ENCODE data around the gene DTYMK. TPM values are rescaled to one million over a fixed set of nuclear protein-coding genes. Genes with fewer than 3 reads are reported as not detected.

Gene DTYMK
- total RNA-seq, 2 experiments from 2014 or later: 79.7 to 87.0 TPM

- Mint-ChIP-seq H3K4me1 (peaks cover 44% of the 10 kb centered on the region), H3K9me3 (peaks cover 5% of the 10 kb centered on the region), H3K36me3 (ENCODE audit: low read depth) (peaks cover 33% of the 10 kb centered on the region), H3K4me3 (peak overlapping the region; percentile 75), H3K27ac (peak overlapping the region; percentile 80), H3K27me3 (no peaks in the 10 kb centered on the region)
- DNase-seq: peak; percentile 27
- ChIA-PET CTCF (interaction anchor here (1.4 kb wide), 1 partner anchor 86 kb away, joined by 3 read pairs; no protein-coding TSS in a partner anchor), POLR2A (no interaction called here)
Measured at GRCh38 chr2:241636182-241637017, 50.2 kb downstream of the DTYMK start.

GRCh38 chr2:241635756-241636155 lies 50.9 kb downstream of the DTYMK start:
- Mint-ChIP-seq H3K27me3 (no peaks in the 10 kb centered on the region), H3K27ac (peak overlapping the region; percentile 80), H3K4me1 (peaks cover 41% of the 10 kb centered on the region), H3K9me3 (peaks cover 5% of the 10 kb centered on the region), H3K36me3 (ENCODE audit: low read depth) (peaks cover 35% of the 10 kb centered on the region), H3K4me3 (peak overlapping the region; percentile 75)
- CTCF ChIA-PET: interaction anchor here (0.9 to 1.4 kb wide), 2 partner anchors 18 to 85 kb away, joined by 3 read pairs; no protein-coding TSS in a partner anchor
- no peak for DNase-seq
- POLR2A ChIA-PET: no interaction called here

- Mint-ChIP-seq H3K4me3 (no peak overlapping the region), H3K27me3 (no peaks in the 10 kb centered on the region), H3K27ac (no peak overlapping the region), H3K36me3 (ENCODE audit: low read depth) (peaks cover 19% of the 10 kb centered on the region), H3K4me1 (peaks cover 29% of the 10 kb centered on the region), H3K9me3 (no peaks in the 10 kb centered on the region)
- CTCF ChIA-PET: interaction anchor here (0.5 to 3.2 kb wide), 3 partner anchors 10 to 245 kb away, joined by 3 to 13 read pairs (median 3); no protein-coding TSS in a partner anchor
- POLR2A ChIA-PET: no interaction called here
- no peak for DNase-seq
Measured at GRCh38 chr2:241633561-241633960, 53.1 kb downstream of the DTYMK start.

- ChIA-PET POLR2A (no interaction called here), CTCF (interaction anchor here (0.8 to 3.2 kb wide), 2 partner anchors 9 to 212 kb away, joined by 3 to 13 read pairs; no protein-coding TSS in a partner anchor)
- Mint-ChIP-seq H3K9me3 (no peaks in the 10 kb centered on the region), H3K27me3 (no peaks in the 10 kb centered on the region), H3K36me3 (ENCODE audit: low read depth) (peaks cover 20% of the 10 kb centered on the region), H3K4me1 (peaks cover 23% of the 10 kb centered on the region), H3K27ac (no peak overlapping the region), H3K4me3 (no peak overlapping the region)
- DNase-seq: no peak
Measured at GRCh38 chr2:241632478-241633325, 53.9 kb downstream of the DTYMK start.

- ChIA-PET CTCF (interaction anchor here (1.0 to 1.3 kb wide), 2 partner anchors 14 to 17 kb away, joined by 3 to 4 read pairs; no protein-coding TSS in a partner anchor), POLR2A (interaction anchor here (0.7 kb wide), 1 partner anchor 27 kb away, joined by 3 read pairs; no protein-coding TSS in a partner anchor)
- peaks cover 10% of the 10 kb centered on the region for H3K4me1 Mint-ChIP-seq
- peaks cover 20% of the 10 kb centered on the region for H3K36me3 Mint-ChIP-seq (ENCODE audit: low read depth)
- no peak overlapping the region for H3K27ac Mint-ChIP-seq
- DNase-seq: no peak
- H3K4me3 Mint-ChIP-seq: no peak overlapping the region
- no peaks in the 10 kb centered on the region for H3K27me3 Mint-ChIP-seq
- no peaks in the 10 kb centered on the region for H3K9me3 Mint-ChIP-seq
Measured at GRCh38 chr2:241629762-241630435, 56.7 kb downstream of the DTYMK start.

- DNase-seq: no peak
- H3K27me3 Mint-ChIP-seq: no peaks in the 10 kb centered on the region
- no peaks in the 10 kb centered on the region for H3K9me3 Mint-ChIP-seq
- H3K27ac Mint-ChIP-seq: no peak overlapping the region
- peaks cover 14% of the 10 kb centered on the region for H3K36me3 Mint-ChIP-seq (ENCODE audit: low read depth)
- no peak overlapping the region for H3K4me3 Mint-ChIP-seq
- ChIA-PET POLR2A (no interaction called here), CTCF (interaction anchor here (0.5 kb wide), 1 partner anchor 37 kb away, joined by 3 read pairs; no protein-coding TSS in a partner anchor)
- peaks cover 9% of the 10 kb centered on the region for H3K4me1 Mint-ChIP-seq
Measured at GRCh38 chr2:241627675-241628074, 58.9 kb downstream of the DTYMK start.

Other genes with a start within 250 kb of the DTYMK start
- gene STK25, start 178.2 kb downstream of the DTYMK start, total RNA-seq: 100 to 1,000 TPM; 133 to 135 TPM
- not detected for gene BOK, start 128.1 kb downstream of the DTYMK start, total RNA-seq
- gene THAP4, start 49.7 kb downstream of the DTYMK start, total RNA-seq: 10 to 100 TPM; 35.4 to 37.0 TPM
- 10 to 100 TPM; 75.0 to 88.3 TPM for gene ATG4B, start 49.1 kb downstream of the DTYMK start, total RNA-seq
- gene ING5, start 15.2 kb upstream of the DTYMK start, total RNA-seq: 10 to 100 TPM; 39.9 to 45.4 TPM
- 10 to 100 TPM; 18.5 to 29.2 TPM for gene D2HGDH, start 47.8 kb upstream of the DTYMK start, total RNA-seq
- not detected for gene GAL3ST2, start 90.0 kb upstream of the DTYMK start, total RNA-seq
- under 1 TPM in 1 of 2 experiments, not detected in 1; 0.37 TPM for gene NEU4, start 122.4 kb upstream of the DTYMK start, total RNA-seq
- gene PDCD1, start 172.1 kb upstream of the DTYMK start, total RNA-seq: 1 to 10 TPM; 4.7 to 4.9 TPM
- gene RTP5, start 182.9 kb upstream of the DTYMK start, total RNA-seq: not detected

Measured in activated CD4-positive, alpha-beta T cell treated with anti-CD3 and anti-CD28 coated beads, Interleukin-2, amount 10 ng/mL, durations not matched to agents 7 days and 5 days (primary cell).